IPS DF 4.7 (cell line): ENCODE data around the gene MFN2.
A peak's percentile ranks its signal among the peaks of the same experiment; 100 is the strongest.
"Not testable (repeated sequence)": the region's sequence is repeated elsewhere in the genome, so short reads cannot be mapped to it uniquely, and the experiment has no call there.

Experiments used
- DNase-seq: peaks from one replicate; pipeline ENCODE4 v3.0.0-alpha.2; 2013; ENCODE audit warnings: low spot score; ENCODE audit errors: extremely low read depth

Gene MFN2

DNA sequence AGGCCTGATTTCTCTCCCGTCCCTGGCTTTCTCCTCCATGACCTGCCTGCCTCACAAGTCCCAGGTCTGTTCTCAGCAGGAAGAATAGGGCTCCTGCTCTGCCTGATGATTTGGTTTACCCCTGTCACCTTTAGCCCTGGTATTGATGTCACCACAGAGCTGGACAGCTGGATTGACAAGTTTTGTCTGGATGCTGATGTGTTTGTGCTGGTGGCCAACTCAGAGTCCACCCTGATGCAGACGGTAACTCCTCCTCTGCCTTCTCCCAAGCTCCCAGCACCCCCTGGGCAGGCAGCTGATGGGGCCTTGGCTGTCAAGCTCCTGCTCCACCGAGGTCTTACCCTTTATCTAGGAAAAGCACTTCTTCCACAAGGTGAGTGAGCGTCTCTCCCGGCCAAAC is 18.4 kb downstream of the MFN2 start:
- no peak for DNase-seq

DNA sequence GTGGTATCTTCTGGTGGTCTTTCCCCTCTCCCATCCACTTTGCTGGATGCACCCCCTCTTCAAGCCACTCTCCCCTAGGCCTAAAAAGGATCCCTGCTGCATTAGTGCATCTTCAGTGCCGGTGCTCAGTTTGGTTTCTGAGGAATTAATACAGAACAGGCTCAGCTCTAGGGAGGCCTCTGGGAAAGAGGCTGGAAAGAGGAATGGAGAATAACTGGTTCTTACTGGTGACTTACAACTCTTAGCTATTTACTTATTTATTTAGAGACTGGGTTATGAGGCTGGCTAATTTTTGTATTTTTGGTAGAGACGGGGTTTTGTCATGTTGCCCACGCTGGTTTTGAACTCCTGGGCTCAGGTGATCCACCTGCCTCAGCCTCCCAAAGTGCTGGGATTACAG is 19.0 kb downstream of the MFN2 start:
- DNase-seq = no peak

DNA sequence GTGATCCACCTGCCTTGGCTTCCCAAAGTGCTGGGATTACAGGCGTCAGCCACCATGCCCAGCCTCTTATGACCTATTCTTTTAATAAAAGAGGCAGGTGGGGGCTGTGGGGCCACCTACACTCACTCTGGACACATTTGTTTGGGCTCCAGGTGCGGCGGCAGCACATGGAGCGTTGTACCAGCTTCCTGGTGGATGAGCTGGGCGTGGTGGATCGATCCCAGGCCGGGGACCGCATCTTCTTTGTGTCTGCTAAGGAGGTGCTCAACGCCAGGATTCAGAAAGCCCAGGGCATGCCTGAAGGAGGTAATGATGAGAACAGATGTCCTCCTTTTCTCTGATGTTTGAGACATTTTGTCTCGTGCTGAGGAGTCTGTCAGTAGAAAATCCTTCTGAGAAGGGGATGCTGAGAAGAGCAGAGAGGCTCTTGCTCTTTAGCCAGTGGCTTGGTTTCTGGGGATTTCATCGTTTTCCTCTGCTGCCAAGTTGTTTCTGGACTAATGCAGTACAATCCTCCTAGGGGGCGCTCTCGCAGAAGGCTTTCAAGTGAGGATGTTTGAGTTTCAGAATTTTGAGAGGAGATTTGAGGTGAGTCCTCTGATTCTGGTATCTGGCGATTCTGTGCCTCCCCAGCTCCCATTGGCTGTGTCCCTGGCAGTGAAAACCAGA is 21.1 kb downstream of the MFN2 start:
- DNase-seq = peak; percentile 56

DNA sequence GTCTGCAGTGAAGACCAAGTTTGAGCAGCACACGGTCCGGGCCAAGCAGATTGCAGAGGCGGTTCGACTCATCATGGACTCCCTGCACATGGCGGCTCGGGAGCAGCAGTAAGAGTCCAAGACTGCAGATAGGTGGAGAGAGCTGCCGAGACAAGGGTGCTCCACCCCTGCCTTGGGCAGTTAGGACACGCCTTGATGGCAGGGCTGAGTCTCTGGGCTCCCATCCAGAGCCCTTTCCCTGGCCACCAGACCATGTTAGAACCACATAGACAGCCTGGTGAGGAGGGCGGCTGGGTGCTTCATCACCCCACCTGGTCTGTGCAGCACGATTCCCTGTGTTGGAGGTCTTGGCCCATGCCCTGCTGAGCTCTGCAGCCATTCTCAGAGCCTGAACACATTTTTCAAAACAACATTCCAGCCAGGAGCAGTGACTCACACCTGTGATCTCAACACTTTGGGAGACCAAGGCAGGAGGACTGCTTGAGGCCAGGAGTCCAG is 21.8 kb downstream of the MFN2 start:
- DNase-seq = no peak

DNA sequence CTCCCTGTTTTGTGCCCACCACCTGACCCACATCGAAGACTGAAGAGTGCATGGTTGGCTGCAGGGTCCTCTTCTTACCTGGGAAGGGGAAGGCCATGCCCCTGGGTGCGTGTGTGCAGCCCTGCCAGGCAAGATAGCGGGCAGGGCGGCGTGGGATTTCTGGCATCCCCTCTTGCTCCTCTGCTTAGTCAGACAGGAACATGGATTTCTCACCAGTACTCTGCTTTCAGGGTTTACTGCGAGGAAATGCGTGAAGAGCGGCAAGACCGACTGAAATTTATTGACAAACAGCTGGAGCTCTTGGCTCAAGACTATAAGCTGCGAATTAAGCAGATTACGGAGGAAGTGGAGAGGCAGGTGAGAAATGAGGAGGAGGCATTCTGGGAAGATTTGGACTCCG is 23.5 kb downstream of the MFN2 start:
- no peak for DNase-seq

DNA sequence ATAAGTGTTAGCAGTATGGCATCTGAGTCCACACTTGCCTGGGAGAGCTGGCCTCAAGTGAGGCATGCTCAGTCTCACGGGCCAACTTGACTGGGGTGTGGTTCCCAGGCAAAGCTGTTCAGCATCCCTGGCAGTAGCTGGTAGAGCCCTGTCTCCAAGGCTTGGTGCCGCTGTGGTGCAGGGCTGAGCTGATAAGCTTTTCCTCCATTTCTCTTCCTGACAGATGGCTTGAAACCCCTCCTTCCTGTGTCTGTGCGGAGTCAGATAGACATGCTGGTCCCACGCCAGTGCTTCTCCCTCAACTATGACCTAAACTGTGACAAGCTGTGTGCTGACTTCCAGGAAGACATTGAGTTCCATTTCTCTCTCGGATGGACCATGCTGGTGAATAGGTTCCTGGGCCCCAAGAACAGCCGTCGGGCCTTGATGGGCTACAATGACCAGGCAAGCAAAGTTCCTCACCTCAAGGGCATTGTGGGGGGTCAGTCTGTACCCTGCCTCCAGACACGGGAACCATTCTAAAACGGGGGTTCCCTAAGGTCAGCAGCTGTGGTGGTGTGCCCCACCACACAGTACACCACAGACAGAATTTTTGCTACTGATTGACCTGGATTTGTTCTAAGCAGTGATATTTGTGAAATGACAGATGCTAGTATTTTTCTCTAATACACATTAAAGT is 25.4 kb downstream of the MFN2 start:
- DNase-seq = no peak

DNA sequence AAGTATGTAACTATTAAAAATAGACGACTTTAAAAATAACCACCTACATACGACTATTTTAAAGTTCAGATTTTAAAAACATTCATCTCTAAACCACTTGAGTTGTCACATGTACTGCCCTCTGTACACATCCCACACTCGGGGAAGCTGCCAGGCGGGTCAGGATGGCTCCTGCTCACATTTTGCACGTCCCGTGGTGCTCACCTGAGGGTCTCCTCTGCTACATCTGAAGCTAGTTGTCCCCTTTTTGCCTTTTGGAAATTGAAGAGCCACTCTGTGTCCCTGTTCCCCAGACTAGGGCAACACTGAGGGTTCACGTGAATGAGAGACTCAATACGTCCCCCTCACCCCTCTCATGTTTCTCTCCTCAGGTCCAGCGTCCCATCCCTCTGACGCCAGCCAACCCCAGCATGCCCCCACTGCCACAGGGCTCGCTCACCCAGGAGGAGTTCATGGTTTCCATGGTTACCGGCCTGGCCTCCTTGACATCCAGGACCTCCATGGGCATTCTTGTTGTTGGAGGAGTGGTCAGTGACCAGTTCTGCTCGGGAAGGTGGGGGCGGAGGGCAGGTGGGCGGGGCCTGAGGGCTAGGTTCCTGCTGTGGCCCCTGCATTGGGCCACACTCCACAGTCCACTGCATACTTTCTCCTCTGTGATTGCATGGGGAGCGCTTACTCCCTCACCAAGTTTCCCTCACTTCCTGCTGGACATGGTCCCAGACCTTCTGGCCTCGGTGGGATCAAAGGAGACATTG is 26.1 kb downstream of the MFN2 start:
- no peak for DNase-seq

DNA sequence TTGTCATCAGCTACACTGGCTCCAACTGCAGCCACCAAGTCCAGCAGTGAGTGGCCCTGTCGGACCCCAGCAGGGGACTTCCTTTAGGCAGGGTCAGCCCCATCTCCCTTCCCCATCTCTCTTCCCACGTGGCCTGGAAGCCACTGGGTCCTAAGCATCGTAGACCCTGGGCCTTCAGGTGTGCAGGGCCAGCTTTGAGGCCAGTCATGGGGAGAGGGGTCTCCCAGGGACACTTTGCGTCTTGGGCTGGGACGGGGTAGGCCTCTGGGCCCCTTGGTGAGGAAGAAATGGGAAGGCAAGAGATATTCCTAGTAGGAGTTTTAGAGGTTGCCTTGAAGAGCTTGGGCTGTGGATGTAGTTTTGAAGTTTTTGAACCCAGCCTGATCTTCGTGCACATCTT is 27.0 kb downstream of the MFN2 start:
- DNase-seq = no peak

DNA sequence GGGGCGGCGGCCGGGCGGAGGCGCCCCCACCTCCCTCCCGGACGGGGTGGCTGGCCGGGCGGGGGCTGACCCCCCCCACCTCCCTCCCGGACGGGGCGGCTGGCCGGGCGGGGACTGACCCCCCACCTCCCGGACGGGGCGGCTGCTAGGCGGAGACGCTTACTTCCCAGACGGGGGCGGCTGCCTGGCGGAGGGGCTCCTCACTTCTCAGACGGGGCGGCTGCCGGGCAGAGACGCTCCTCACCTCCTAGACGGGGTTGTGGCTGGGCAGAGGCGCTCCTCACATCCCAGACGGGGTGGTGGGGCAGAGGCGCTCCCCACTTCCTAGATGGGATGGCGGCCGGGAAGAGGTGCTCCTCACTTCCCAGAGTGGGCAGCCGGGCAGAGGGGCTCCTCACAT is 28.1 kb downstream of the MFN2 start:
- not testable (repeated sequence) for DNase-seq

DNA sequence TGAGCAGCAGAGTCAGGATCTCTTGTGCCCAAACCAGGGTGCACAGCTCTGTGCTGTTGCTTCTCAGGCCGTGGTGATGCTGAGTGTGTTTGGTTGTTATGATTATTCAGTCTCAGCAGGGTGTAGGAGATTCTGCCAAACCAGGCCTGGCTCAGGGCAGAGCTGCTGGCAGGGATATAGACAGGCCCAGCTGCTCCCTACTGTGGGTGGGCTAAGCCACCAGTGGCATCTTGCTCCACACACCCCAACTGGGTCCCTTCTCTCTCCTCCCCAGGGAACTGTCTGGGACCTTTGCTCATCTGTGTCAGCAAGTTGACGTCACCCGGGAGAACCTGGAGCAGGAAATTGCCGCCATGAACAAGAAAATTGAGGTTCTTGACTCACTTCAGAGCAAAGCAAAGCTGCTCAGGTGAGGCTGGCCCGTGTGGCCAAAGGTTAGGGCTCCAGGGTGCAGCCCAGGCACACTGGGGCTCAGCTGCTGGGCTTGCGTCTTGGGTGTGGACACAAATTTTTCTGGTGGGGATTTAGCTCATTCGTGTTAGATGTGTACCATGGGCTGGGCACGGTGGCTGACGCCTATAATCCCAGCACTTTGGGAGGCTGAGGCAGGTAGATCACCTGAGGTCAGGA is 29.2 kb downstream of the MFN2 start:
- no peak for DNase-seq

DNA sequence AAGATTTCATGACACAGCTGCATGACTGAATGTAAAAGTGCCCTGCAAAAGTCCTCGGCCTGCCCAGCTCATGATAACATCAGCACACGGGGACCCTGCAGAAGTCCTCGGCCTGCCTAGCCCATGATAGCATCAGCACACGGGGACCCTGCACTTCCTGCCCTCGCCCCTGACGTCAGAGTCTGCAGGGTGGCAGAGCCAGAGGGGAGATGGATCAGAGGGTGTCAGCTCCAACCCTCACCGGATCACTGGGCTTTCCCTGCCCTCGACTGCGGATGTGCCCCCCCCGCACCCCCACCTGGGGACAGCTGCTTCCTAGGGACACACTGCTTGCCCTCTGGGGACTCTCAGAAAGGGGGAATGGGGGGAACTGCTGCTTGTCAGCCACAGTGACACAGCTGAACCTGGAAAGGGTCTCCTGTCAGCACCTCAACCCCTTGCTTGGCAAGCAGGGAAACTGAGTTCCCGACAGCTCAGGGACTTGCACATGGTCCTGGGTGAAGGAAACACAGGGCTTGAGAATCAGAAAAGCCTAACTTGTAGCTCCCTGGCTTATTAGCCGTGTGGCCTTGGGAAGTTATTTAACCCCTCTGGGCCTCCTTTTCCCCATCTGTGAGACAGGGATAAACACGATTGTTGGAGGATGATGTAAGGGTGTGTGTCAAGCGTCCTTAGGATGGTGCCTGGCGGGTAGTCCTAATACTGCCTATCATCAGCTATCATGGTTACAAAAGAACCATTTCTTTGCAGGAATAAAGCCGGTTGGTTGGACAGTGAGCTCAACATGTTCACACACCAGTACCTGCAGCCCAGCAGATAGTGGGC is 30.7 kb downstream of the MFN2 start:
- DNase-seq = no peak

DNA sequence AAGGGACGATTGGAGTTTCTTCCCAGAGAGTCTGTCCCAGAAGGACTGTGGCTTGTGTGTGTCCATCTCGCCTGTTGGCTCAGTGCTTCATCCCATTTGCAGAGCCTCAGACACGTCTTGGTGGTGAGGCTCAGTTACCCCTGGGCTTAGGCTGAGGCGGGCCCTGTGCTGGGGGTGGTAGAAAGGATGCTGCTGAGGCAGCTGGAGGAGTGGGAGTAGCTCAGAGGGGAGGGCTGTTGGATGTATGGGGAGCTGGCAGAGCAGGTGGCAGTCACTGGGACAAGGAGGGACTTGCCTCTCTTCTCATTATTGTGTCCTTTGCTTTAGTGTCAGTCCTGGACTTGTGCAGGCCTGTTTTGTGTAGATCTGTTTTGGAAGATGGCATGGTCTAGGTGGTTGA is 31.8 kb downstream of the MFN2 start:
- no peak for DNase-seq

DNA sequence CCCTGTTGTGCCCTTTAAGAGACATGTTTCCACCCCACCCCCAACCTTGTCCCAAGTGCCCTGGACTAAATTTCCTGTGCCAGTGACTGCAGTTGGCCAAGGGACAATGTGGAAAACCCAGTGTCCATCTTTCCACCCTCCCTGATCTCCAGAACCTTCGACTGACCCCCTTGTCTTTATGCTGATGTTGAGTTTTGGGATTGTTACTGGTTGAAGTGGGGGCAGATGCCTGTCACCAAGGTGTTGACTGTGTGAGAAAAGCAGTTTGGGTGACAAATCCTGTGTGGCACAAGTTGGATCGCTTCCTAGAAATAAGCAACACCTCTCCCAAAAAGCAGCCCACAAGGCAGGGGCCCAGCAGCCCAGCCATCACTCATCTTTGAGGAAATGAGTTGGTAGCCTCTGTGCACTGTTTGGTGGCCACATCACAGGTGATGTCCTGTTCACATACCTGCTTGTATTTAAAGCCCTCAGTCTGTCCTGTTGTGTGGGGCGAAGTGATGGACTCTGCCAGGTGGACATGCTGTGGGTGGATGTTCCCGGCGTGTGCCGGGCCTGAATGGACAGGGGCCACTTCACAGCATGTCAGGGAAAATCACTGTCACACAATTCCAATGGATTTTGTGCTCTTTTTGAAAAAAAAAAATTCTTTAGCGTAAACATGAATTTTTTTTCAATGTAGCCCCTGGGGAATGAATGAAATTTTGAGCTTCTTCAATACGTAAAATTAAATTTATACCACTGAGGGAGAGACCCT is 32.5 kb downstream of the MFN2 start:
- no peak for DNase-seq

DNA sequence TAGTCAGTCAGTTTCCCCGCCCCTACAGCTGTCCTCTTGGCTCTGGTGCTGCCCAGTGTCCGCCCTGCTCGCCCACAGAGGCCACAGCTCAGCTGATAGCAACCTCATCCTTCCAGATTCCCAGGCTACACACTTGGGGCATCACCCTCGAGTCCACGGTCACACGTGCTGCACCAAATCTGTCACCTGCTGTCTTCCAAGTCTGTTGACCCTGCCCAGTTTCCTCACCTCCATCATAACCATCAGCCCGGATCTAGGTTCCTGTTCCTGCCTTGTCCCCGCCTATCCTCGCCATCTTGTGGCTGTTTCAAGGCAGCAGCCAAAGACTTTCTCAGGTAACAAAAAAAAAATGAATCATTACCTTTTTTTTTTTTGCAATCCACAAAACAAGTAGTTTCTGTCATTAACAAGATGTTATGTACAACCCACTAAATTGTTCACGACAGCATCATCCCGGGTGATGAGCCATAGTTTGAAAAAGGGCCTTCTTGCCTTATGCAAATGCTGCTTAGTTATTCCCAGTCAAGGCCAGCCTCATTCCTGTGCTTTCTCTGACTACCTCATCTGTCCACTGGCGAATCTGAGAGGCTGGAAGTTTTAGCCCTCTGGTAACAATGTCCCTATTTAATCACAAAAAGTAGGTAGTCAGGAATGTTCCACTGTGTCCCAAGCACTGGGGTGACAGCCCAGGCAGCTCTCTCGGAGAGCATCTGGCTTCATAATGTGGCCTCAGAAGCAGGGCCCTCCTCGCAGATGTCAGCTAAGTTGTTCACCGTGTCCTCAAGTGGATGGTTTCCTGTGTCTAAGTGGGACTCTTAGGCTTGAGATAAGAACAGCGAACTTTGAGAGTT is 34.1 kb downstream of the MFN2 start:
- no peak for DNase-seq

DNA sequence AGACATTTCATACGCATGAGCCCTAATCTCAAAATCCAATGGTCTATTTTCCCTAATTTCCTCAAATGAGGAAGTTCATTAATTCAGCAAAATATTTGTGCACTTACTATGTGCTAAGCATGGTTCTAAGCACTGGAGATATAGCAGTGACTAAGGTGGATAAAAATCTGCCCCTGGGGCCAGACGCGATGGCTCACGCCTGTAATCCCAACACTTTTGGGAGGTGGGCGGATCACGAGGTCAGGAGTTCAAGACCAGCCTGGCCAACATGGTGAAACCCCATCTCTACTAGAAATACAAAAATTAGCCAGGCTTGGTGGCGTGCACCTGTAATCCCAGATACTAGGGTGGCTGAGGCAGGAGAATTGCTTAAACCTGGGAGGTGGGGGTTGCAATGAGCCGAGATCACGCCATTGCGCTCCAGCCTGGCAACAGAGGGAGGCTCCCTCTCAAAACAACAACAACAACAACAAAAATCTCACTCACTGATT is 34.8 kb downstream of the MFN2 start:
- DNase-seq = no peak

DNA sequence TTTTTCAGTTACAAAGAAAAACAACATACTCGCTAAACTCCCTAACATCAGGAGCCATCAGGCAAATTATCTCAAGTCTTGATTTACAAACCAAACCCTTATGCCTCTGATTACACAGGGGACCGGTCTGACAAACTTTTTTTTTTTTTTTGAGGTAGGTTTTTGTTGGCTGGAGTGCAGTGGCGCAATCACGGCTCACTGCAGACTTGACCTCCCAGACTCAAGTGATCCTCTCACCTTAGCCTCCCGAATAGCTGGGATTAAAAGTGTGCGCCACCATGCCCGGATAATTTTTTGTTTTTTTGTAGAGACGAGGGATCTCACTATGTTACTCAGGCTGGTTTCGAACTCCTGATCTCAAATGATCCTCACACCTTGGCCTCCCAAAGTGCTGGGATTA is 35.3 kb downstream of the MFN2 start:
- DNase-seq = no peak

DNA sequence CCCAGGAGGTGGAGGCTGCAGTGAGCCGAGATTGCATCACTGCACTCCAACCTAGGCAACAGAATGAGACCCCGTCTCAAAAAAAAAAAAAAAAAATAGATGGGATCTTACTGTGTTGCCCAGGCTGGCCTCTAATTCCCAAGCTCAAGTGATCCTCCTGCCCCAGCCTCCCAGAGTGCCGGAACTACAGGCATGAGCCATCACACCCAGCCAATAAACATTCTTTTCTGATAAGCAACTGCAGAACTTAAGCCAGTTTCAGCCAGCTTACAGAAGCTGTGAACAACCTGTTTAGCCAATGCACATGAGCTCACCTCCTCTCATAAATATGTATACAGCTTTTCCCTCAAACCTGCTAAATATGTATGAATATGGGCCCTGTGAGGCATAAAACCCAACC is 35.9 kb downstream of the MFN2 start:
- no peak for DNase-seq

DNA sequence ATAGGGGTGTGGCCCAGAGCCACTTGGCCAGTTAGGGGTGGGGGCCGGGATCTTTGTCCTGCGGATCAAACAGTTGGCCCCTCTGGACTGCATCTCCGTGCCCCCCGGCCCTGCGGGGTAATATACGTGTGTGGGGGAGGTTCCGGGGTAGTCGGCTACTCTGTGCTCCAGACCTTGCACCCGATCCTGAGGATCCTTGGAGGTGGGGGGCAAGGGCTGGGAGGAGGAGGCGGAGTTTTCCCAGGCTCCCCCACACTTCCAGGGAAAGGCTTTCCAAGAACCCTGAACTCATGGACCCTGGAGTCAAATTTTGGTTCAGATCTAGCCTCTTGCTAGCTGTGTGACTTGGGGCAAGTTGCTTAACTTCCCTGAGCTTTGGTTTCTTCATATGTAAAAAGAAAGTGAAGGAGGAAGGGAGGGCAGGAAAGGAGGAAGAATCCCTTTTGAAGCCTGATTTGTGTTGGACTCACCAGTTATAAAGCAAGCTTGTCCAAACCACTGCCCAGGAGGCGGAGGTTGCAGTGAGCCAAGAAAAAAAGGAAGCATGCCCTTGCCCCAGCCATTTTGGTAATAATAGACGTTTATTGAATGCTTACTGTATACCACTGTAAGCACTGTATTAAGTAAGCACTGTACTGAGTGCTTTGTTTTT is 39.7 kb downstream of the MFN2 start:
- DNase-seq = no peak

DNA sequence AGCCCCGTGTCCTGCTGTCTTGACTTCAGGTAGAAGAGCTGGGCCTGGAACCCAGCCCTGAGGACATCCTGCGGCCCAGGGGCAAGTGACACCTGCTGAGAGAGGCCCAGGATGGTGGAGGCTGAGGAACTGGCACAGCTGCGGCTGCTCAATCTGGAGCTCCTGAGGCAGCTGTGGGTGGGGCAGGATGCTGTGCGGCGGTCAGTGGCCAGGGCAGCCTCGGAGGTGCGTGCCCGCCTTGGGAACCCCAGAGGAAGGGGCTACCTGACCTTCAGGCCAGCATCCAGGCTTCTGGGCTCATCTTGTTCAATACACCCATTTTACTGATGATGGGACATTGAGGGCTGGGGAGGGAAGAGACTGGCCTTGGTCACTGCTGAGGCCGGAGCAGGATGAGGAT is 41.4 kb downstream of the MFN2 start:
- DNase-seq = no peak
